ENCODE data around the gene CDK18.
"Not testable (repeated sequence)": the region's sequence is repeated elsewhere in the genome, so short reads cannot be mapped to it uniquely, and the experiment has no call there.

Gene CDK18

DNA sequence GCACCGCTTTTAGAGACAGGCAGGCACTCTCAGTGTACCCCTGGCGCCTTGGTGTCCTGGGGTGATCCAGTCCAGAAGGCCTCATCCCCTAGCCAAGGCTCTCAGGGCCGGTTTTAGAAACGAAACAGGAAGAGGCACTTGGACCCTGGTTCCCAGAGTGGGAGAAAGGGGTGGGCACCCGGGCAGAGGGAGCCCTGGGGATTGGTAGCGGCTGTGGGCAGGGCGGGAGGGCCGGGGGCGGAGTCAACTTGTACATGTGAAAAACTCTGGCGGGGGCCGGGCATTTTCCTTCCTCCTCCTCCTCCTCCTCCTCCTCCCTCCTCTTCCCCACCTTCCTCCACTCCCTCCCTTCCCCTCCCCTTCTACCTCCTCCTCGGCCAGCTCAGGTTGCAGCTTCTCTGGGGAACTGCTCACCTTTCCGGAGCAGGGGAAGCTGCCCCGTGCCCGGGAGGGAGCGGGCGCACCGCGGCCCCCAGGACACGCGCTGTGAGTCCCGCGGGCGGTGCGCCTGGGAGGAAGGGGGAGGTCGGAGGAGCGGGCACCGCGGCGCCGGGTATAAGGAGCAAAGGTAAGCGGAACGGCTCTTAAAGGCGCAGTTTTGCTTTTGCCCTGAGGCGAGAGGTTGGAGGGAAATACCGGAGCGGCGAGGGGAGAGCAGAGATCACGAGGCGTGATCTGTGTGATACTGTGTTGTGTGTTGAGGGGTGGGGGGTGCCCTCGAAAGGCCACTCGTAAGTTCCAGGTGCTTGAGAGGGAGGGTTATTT, at the start of gene CDK18:
TSS of gene CDK18 (plus strand) at position 359 of the 765 bp plus-strand sequence. CDS start 18,499 bp downstream, outside the sequence.
- DNase-seq = no peak

DNA sequence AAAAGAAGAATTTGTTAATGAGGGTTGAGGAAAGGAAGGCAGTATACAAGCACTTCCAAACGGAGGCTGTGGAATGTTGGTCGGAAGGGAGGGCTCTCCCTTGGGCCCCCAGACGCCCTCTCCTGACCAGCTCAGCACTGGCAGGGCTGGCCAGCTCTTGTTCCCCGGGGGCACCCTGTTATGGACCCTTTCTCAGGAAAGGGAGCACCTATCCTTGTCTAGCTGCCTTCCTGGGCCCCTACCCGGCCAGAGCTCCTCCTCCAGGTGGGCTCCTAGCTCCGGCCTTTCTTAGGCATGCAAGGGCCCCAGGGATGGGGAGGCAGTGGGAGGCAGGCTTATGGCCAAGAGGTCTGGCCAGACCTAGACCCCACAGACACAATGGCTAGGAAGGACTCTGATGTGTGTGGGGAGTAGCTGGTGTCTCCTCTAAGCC, 49.5 kb upstream of the CDK18 start:
- no peak for DNase-seq

DNA sequence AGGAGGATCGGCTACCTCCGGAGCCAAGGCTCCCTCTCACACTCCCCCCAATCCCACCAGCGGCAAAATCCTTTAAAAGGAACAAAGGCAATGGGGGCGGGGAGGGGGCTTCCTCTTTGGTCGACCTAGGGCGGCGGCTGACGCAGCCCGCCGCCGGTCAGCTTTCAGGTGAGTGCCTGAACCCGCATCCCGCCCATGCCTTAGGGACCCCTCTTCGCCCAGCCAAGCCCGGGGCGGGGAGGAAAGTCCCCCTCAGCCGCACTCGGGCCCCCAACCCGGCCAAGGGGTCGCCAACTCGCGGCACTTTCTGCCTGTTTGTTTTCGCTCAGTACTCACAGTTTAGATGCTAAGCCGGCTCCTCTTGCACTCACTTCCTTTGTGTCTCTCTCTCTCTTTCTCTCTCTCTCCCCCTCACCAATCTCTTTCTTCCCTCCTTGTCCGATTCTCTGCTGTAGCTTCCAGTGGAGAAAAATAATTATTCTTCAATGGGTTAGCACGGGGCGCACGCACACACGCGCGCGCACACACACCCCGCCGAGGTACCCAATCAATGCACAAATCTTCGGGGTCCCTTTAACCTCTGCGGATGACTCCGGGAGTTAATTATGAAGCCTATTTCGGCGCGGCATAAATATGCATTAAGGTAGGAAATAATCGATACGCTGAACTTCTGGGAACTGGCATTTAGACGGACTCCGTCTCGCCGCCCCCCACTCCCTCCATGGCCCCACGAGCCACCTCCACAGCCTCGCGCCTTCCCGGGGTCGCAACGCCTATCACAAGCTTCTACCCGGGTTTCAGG, 48.7 kb upstream of the CDK18 start, which contains the start of gene BLACAT1:
TSS of gene BLACAT1 (minus strand) at position 465 of the 802 bp plus-strand sequence.
- DNase-seq = no peak

DNA sequence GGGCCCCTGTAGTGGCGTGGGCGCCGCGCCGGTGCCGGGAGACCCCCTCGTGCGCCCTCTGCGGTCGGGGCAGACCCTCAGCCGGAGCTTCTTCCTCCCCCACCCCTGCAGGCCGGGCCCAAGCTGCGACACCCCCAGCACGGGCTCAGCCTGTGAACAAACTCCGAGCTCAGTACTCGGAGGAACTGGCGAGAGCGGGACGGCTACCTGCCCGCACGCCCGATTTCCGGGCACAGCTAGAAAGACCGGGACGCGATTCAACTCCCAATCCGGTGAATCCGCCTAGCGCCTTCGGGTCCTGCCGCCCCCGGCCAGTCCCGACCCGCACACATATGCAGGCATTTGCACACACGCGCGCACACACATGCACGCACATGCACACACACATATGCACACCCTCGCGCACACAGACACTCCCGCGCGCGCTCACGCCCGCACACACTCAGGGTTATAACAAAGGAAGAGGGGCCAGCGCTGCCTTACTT, 48.0 kb upstream of the CDK18 start:
- DNase-seq = no peak

DNA sequence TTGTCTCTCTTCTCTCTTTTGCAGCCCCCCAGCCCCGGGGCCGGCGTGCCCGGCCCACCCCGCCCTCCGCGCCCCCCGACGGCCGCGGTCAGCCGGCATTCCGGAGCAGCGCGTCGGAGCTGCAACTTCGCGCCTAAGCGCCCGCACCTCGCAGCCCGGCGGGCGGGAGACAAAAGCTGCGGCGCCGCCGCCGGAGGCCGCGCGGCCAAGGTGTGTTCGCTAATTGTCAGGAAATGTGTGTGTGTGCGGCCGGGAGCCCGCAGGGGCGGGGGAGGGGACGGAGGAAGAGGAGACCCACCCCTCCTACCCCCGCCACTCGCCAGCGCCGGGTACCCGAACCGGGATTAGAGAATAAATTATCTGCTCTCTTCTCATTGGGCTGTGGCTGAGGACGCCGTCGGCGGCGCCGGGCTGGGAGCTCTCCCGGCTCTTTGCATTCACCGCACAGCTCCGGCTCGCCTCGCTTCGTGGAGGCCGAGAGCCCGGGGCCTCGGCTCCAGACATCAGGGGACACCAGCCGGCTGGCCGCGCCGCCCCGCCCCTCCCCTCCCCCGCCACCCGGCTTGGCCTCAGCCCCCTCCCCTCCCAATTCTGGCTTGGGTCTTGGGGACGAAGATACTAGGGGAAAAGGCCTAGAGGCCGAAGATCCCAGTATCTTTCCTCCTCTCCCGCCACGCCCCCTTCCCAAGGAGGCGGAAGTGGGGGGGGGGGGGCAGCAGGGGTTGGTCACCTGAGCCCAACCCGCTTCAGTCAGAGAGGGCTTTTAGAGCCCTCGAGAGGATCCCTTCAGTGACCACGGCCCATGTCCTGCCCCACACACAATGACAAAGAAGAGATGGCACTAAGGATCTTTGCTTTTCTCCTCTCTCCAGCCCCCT, 47.4 kb upstream of the CDK18 start:
- DNase-seq = no peak

DNA sequence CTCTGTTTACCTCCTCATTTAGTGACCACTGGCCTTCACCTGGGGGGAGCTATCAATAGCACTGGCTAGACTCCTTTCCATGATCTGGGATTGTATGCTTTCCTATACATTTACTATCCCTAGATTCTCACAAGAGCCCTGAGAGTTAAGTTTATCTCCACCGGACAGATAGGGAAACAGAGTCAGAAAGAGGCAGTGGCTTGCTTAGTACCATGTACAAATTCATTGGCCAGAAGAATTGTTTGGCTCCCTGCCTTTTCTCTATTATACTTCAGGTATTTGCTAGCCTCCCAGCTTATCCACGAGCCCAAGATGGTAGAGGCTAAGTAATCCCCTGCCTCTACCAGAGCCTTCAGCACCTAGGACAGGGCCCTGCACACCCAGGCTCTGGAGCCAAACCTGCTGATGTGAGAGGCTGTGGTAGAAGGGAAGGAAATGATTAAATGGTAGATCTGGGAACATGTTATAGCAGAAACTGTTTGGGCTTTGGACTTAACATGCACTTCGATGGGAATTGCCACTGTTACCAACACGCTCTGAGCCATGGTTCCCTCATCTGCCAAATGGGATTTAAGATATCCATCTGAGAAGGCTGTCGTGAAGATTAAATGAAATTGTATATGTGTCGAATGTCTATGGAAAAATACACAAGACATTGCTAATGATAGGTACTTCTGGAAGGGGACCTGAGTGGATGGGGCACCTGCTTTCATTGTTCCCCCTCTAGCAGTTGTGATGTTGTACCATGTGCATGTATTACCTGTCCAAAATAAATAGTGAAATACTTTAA, 45.5 kb upstream of the CDK18 start:
- no peak for DNase-seq

DNA sequence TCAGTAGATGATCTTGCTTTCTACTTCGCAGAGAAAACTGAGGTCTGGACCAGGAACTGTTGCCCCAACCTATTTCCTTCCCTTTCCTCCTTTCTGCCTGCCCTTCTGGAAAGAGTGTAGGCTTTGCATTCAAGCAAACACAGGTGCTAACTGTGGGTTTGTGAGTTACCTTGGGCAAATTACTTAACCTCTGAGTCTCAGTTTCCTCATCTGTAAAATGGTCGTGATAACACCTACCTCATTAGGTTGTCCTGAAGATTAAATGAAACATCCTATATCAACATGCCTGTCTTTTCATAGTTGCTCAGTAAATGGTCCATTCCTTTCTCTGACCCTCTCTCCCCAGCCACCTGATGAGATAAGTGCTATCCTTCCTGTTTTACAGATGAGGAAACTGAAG, 39.1 kb upstream of the CDK18 start:
- no peak for DNase-seq

DNA sequence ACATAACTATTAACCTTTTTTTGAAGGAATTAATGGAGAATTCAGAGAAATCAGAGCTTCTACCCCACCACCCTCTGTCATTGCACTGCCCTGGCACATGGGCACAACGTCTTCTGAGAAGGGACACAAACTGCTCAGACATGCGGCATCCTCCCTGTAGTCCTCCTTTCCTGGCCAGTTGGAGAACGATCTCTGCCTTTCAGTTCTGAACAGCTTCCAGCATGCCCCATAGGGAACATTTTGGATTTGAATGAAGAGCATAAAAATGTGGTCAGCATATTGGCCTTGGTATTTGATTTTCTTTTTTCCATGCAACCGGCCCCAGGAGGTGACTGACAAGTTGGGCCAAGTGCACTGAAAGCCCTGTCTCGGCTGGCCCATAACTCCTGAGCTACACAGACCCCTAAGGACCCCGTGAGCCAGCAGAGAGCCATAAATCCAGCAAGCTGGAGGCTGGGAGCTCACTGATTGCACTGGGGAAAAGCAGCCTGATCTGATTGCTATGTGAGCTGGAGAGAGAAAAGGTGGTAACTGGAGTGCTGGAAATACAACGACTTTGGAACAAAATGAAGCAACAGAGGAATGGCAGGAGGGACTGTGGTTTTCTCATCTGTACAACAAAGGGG, 37.8 kb upstream of the CDK18 start:
- DNase-seq = no peak

DNA sequence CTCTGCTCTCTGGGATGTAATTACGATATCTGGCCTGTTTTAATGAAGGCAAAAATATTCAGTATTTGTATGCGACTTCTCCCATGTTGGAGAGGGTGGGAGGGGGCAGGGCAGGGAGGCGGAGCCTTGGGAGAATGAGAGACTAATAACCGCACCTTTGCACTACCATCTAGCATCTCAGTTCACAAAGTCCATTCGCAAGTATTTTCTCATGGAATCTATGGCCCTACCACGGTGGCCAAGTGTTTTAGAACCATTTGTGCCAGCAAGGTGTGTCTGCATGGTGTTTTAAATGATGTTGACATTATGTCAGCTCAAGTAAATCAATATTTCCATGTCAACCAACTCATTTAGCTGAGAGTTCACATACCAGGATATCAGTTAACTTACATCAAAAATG, 34.3 kb upstream of the CDK18 start:
- DNase-seq = no peak

DNA sequence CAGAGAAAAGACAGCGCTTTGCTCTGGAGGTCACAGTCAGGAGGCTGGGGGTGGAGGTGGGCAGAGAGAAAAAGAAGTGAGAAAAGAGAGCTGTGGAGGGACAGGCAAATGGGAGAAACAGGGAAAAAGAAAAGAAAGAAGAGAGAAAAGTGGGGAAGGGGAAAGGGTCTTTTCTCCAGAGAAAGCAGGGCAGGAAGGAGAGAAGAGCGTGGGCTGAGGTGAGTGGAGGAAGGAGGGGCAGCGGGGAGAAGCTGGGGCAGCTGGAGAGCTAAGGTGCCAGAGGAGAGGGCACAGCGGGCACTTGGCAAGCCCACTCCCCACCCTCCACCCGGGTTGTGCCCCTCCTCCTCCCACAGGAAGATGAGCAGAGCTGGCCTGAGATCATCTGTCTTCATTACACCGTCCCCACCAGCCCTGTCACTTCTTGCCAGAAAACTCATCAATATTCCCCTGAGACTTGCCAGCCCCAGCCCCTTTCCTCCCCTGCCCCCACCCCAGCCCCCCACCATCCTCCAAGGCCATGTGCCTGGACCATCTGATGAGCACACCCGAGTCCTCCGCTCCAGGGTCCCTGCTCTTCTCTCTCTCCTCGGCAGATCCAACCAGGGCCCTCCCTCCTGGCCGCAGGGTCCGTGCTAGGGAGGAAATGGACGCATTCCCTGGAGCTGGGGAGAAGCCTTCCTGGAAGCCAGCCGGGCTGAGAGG, 31.6 kb upstream of the CDK18 start:
- DNase-seq = no peak

DNA sequence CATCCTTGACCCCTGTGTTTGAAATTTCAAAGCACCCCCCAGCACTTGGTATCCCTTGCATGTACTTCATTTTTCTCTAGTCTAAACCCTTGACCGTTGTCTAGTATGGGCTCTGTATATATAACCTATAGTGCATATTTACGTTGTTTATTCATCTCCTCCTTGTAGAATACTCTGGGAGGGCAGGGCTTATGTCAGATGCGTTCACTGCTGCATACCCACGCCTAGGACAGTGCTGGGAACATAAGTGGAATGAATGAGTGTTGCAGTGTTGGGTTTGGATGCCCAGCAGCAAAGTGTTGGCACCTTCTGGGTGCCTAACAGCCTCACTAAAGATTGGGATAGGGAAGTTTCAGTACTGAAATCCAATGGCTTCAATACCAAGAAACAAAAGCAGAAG, 31.0 kb upstream of the CDK18 start:
- no peak for DNase-seq

DNA sequence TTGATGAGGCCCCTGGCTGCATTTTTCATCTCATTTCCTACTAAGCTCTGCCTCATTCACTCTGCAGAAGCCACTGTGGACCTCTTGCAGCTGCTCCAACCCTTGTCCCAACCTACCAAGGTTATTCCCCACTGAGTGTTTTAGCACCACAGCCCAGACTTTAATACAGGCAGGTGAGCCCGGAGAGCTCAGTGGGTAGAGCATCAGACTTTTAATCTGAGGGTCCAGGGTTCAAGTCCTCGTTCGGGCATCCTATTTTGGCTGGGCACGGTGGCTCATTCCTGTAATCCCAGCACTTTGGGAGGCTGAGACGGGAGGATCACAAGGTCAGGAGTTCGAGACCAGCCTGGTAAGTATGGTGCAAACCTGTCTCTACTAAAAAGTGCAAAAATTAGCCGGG, 30.5 kb upstream of the CDK18 start:
- DNase-seq = no peak

DNA sequence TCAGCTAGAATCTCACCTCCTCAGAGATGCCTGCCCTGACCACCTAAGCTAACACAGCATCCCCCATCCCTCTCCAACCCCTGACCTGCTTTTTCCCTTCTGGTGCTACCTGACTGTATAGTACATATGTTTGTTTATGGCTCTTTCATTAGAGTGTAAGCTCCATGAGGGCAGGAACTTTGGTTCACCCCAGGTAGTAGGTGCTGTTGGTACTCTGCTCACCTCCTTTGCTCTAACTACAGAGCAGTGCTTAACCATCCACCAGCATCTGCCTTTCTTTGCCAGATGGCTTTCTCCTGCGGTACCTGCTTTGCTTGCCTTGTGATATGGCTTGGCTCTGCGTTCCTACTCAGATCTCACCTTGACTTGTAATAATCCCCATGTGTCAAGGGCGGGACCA, 29.9 kb upstream of the CDK18 start:
- no peak for DNase-seq

DNA sequence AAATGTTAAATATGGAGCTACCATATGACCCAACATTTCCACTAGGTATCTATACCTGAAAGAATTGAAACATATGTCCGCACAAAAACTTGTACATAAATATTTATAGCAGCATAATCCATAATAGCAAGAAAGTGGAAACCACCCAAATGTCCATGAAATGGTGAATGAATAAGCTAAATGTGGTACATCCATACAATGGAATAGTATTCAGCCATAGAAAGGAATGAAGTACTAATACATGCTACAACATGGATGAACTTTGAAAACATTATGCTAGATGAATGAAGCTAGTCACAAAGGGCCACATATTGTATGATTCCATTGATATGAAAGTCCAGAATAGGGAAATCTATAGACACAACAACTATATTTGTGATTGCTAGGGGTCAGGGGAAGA, 28.6 kb upstream of the CDK18 start:
- DNase-seq = no peak

DNA sequence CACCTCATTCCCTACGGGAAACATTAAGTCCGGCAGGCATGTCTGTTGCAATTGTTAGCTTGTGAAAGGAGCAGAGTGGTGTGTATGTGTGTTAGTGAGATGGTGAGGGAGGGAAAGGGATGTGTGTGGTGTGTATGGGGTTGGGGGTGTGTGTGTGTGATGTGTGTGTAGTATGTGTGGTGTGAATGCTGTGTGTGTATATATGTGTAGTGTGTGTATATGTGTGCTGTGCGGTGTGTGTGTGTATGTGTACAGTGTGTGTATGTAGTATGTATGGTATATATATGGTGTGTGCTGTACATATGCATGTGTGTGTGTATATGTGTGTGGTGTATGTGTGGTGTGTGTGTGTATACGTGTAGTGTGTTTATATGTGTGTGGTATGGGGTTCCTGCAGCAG, 27.8 kb upstream of the CDK18 start:
- DNase-seq = no peak

DNA sequence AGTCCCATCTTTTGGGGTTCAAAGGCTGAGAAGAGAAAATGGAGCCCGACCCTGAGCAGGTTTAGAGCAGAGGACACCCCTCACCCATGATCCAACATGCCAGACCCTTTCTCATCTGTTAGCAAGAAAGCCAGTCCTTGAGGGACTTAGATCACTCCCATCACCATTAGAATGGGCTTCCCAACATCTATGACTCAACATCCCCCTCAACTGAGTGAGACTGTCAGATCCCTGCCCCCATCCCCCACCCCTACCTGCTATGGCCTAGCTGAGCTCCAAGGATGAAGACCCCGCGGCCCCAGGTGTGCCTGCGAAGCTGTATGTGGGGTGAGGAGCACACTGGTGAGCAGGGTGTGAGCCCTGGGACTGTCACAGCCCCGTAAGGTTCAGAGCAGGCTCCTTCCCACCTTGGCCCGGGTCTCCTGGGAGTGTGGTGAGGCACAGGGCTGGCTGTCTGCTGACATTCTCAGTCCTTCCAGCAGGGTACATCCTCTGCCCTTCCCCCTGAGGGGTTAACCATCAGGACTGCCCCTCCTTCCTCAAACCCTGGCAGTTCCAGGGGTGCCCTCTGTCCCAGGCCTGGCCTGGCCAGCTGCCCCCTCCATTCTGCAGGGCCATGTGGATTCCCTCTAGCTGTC, 27.2 kb upstream of the CDK18 start:
- DNase-seq = no peak

DNA sequence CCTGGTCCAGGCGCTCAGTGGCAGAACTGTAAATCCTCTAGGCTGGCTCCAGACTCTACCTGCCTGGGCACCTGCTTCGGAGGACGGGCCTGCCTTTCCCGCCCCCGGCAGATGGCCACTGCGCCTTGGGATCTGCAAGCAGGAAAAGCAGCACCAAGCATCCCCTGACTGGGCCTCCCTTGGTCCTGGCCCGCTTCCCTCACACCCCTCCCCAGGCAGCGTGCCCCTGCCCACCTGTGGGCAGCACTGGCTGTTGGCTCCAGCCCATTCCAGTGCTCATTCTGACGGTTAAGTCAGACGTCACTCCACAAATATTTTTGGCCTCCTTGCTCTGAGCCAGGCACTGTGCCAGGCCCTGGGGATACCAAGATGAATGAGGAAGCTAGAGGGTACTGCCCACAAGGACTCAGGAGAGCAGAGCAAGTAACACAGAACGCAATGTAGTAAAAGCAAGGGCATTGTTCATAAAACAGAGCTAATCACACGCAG, 26.7 kb upstream of the CDK18 start:
- no peak for DNase-seq

DNA sequence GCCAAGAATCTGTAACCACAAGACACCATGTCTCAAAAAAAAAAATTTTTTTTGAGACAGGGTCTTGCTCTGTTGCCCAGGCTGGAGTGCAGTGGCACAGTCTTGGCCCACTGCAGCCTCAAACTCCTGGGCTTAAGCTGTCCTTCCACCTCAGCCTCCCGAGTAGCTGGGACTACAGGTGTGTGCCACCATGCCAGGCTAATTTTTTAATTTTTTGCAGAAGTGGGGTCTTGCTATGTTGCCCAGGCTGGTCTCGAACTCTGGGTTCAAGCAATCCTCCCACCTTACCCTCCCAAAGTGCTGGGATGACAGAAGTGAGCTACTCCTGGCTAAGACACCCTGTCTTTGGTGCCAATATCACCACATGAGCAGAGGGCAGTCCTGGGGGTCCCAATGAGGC, 25.5 kb upstream of the CDK18 start:
- DNase-seq = not testable (repeated sequence)

DNA sequence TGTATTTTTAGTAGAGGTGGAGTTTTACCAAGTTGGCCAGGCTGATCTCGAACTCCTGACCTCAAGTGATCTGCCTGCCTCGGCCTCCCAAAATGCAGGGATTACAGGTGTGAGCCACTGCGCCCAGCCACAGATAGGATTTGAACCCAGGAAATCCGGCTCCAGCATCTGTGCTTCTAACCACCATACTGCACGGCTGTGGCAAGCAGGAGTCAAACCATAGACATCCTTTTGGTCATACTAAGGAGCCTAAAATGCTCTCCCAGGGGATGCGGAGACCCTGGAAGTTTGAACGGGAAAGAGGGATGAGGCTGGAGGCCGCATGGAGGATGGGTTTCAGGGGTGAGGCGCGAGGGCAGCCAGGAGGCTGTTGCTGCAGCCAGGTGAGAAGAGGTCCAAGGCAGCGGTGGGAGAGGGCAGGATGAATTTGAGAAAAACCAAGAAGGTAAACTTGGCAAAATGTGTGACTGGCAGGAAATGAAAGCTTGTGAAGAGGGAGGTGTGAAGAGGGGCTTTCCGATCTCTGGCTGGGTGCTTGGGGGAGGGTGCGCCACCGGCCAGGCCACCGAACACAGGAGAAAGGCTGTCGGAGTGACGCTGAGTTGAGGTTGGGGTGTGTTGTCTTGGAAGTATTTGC, 24.0 kb upstream of the CDK18 start:
- no peak for DNase-seq

DNA sequence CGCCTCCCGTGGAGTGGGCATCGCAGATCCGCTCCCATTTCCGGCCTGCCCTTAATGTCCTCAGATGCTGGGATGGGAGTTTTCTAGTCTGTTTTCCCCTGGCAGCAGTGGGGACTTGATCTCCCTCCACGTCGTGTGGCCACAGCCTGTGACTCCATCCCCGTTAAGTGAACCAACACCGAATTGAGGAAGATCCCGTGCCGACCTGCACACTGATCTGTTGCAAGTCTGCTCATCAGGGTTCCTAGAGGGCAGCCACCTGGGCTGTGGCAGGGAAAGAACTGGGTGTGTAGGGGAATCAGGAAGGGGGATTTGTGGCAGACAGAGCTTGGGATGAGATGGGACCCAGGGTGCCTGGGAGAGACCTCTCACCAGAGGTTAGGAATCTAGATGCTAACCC, 23.3 kb upstream of the CDK18 start:
- DNase-seq = no peak

All from SW 1271 (cell line).